ENCODE measurements around the gene UBA3.

UBA3 gene

GRCh38 chr3:69116897-69117296, 36.7 kb upstream of the UBA3 start:
- H3K9me3 ChIP-seq (ENCODE audit: low read length), result no peaks in the 10 kb centered on the region
- H3K27me3 ChIP-seq (ENCODE audit: control insufficient read depth in 1 of 2, insufficient read depth in 2 of 2, low read length in 2 of 2), result no peaks in the 10 kb centered on the region
- H3K27ac ChIP-seq (ENCODE audit: low read depth, low read length), result no peak overlapping the region
- H3K36me3 ChIP-seq (ENCODE audit: insufficient read depth, low read length), result no peaks in the 10 kb centered on the region
- H3K9ac ChIP-seq (ENCODE audit: low read length), result no peak overlapping the region
- H3K4me1 ChIP-seq (ENCODE audit: insufficient read depth, low read length), result no peaks in the 10 kb centered on the region
- H3K4me3 ChIP-seq (ENCODE audit: low read depth in 1 of 2, low read length in 2 of 2), result no peak overlapping the region

- Histone ChIP-seq H3K4me3 (ENCODE audit: low read depth in 1 of 2, low read length in 2 of 2) (no peak overlapping the region), H3K27me3 (ENCODE audit: control insufficient read depth in 1 of 2, insufficient read depth in 2 of 2, low read length in 2 of 2) (no peaks in the 10 kb centered on the region), H3K36me3 (ENCODE audit: insufficient read depth, low read length) (no peaks in the 10 kb centered on the region), H3K4me1 (ENCODE audit: insufficient read depth, low read length) (no peaks in the 10 kb centered on the region), H3K9ac (ENCODE audit: low read length) (no peak overlapping the region), H3K27ac (ENCODE audit: low read depth, low read length) (no peak overlapping the region), H3K9me3 (ENCODE audit: low read length) (no peaks in the 10 kb centered on the region)
These were observed 36.0 kb upstream of the UBA3 start for GRCh38 chr3:69116162-69116561.

DNA sequence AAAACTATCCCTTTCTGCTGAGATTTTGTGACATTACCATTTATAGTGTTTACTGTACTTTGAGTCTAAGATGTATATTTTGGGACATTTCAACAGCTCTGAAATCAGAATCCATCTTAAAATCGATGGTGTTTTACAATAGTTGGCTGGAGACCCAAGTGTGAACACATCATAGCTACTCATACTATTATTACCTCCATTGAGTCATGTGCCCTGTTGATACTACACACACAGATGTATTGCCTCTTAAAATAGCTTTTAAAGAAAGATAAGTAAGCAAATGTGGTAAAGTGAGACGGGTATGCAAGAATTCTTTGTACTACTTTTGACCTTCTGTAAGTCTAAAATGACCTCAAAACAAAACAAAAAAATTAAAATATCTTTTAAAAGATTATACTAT, 35.6 kb upstream of the UBA3 start:
- Histone ChIP-seq H3K4me3 (ENCODE audit: low read depth in 1 of 2, low read length in 2 of 2) (no peak overlapping the region), H3K27me3 (ENCODE audit: control insufficient read depth in 1 of 2, insufficient read depth in 2 of 2, low read length in 2 of 2) (no peaks in the 10 kb centered on the region), H3K36me3 (ENCODE audit: insufficient read depth, low read length) (no peaks in the 10 kb centered on the region), H3K9me3 (ENCODE audit: low read length) (no peaks in the 10 kb centered on the region), H3K27ac (ENCODE audit: low read depth, low read length) (no peak overlapping the region), H3K9ac (ENCODE audit: low read length) (no peak overlapping the region), H3K4me1 (ENCODE audit: insufficient read depth, low read length) (no peaks in the 10 kb centered on the region)

GRCh38 chr3:69113536-69113935, 33.4 kb upstream of the UBA3 start:
- no peaks in the 10 kb centered on the region for H3K27me3 ChIP-seq (ENCODE audit: control insufficient read depth in 1 of 2, insufficient read depth in 2 of 2, low read length in 2 of 2)
- H3K4me3 ChIP-seq (ENCODE audit: low read depth in 1 of 2, low read length in 2 of 2), result no peak overlapping the region
- H3K27ac ChIP-seq (ENCODE audit: low read depth, low read length), result no peak overlapping the region
- no peak overlapping the region for H3K9ac ChIP-seq (ENCODE audit: low read length)
- H3K36me3 ChIP-seq (ENCODE audit: insufficient read depth, low read length), result no peaks in the 10 kb centered on the region
- no peaks in the 10 kb centered on the region for H3K4me1 ChIP-seq (ENCODE audit: insufficient read depth, low read length)
- H3K9me3 ChIP-seq (ENCODE audit: low read length), result no peaks in the 10 kb centered on the region

DNA sequence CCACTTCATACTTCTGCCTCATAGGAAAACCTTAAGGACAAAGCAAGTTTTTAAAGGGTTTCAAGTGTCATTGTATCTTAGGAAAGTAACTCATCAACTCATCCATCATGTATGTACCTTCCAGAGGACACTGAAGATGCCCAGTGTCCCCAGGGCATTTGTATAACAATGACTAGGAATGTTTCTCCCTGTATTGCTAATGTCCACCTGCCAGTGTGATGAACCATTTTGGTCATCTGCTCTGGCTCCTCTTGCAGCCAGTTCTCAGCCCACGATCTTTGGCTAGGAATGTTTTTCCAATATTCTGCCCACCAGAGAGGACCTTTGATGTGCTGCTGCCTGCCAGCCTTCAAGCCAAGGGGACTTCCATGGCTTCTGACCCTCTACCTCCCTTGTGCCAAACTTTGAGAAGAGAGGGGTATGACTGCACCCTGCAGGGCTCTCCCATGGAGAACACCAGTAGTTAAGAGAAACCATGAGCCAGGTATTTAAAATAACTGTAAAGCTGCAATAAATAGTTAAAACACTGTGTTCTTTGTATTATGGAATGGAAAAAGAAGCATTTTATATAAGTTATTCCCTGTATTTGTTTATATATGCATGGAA, 30.9 kb upstream of the UBA3 start:
- Histone ChIP-seq H3K4me1 (ENCODE audit: insufficient read depth, low read length) (peaks cover 4% of the 10 kb centered on the region), H3K27me3 (ENCODE audit: control insufficient read depth in 1 of 2, insufficient read depth in 2 of 2, low read length in 2 of 2) (no peaks in the 10 kb centered on the region)

GRCh38 chr3:69108811-69109210, 28.6 kb upstream of the UBA3 start:
- H3K36me3 ChIP-seq (ENCODE audit: insufficient read depth, low read length), result peaks cover 7% of the 10 kb centered on the region
- H3K9me3 ChIP-seq (ENCODE audit: low read length), result no peaks in the 10 kb centered on the region
- H3K4me3 ChIP-seq (ENCODE audit: low read depth in 1 of 2, low read length in 2 of 2), result no peak overlapping the region
- no peak overlapping the region for H3K27ac ChIP-seq (ENCODE audit: low read depth, low read length)
- no peaks in the 10 kb centered on the region for H3K27me3 ChIP-seq (ENCODE audit: control insufficient read depth in 1 of 2, insufficient read depth in 2 of 2, low read length in 2 of 2)
- peaks cover 12% of the 10 kb centered on the region for H3K4me1 ChIP-seq (ENCODE audit: insufficient read depth, low read length)
- H3K9ac ChIP-seq (ENCODE audit: low read length), result no peak overlapping the region

More for the DNA sequence above, 30.9 kb upstream of the UBA3 start:
- no peaks in the 10 kb centered on the region for H3K9me3 ChIP-seq (ENCODE audit: low read length)
- no peak overlapping the region for H3K4me3 ChIP-seq (ENCODE audit: low read depth in 1 of 2, low read length in 2 of 2)
- no peak overlapping the region for H3K9ac ChIP-seq (ENCODE audit: low read length)
- no peaks in the 10 kb centered on the region for H3K36me3 ChIP-seq (ENCODE audit: insufficient read depth, low read length)
- H3K27ac ChIP-seq (ENCODE audit: low read depth, low read length), result no peak overlapping the region

- H3K27me3 ChIP-seq (ENCODE audit: control insufficient read depth in 1 of 2, insufficient read depth in 2 of 2, low read length in 2 of 2), result no peaks in the 10 kb centered on the region
- no peak overlapping the region for H3K9ac ChIP-seq (ENCODE audit: low read length)
- H3K4me1 ChIP-seq (ENCODE audit: insufficient read depth, low read length), result peaks cover 12% of the 10 kb centered on the region
- no peak overlapping the region for H3K27ac ChIP-seq (ENCODE audit: low read depth, low read length)
- H3K4me3 ChIP-seq (ENCODE audit: low read depth in 1 of 2, low read length in 2 of 2), result no peak overlapping the region
- no peaks in the 10 kb centered on the region for H3K9me3 ChIP-seq (ENCODE audit: low read length)
- H3K36me3 ChIP-seq (ENCODE audit: insufficient read depth, low read length), result peaks cover 17% of the 10 kb centered on the region
These were observed 27.7 kb upstream of the UBA3 start for GRCh38 chr3:69107841-69108240.

DNA sequence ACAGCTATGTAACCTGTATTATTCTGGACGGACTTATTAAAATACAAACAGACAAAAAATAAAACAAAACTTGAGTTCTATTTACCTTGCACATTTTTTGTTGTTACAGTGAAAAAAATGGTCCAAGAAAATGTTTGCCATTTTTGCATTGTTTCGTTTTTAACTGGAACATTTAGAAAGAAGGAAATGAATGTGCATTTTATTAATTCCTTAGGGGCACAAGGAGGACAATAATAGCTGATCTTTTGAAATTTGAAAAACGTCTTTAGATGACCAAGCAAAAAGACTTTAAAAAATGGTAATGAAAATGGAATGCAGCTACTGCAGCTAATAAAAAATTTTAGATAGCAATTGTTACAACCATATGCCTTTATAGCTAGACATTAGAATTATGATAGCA, 25.2 kb upstream of the UBA3 start:
- Histone ChIP-seq H3K27me3 (ENCODE audit: control insufficient read depth in 1 of 2, insufficient read depth in 2 of 2, low read length in 2 of 2) (no peaks in the 10 kb centered on the region), H3K4me3 (ENCODE audit: low read depth in 1 of 2, low read length in 2 of 2) (no peak overlapping the region), H3K27ac (ENCODE audit: low read depth, low read length) (no peak overlapping the region), H3K9ac (ENCODE audit: low read length) (no peak overlapping the region), H3K4me1 (ENCODE audit: insufficient read depth, low read length) (peaks cover 12% of the 10 kb centered on the region), H3K36me3 (ENCODE audit: insufficient read depth, low read length) (peaks cover 30% of the 10 kb centered on the region), H3K9me3 (ENCODE audit: low read length) (no peaks in the 10 kb centered on the region)

DNA sequence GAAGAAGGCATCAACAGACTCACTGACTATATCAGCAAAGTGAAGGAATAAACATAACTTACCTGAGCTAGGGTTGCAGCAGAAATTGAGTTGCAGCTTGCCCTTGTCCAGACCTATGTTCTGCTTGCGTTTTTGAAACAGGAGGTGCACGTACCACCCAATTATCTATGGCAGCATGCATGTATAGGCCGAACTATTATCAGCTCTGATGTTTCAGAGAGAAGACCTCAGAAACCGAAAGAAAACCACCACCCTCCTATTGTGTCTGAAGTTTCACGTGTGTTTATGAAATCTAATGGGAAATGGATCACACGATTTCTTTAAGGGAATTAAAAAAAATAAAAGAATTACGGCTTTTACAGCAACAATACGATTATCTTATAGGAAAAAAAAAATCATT, 24.4 kb upstream of the UBA3 start:
- Histone ChIP-seq H3K27ac (ENCODE audit: low read depth, low read length) (no peak overlapping the region), H3K4me1 (ENCODE audit: insufficient read depth, low read length) (peaks cover 12% of the 10 kb centered on the region), H3K9me3 (ENCODE audit: low read length) (no peaks in the 10 kb centered on the region), H3K27me3 (ENCODE audit: control insufficient read depth in 1 of 2, insufficient read depth in 2 of 2, low read length in 2 of 2) (no peaks in the 10 kb centered on the region), H3K4me3 (ENCODE audit: low read depth in 1 of 2, low read length in 2 of 2) (no peak overlapping the region), H3K9ac (ENCODE audit: low read length) (no peak overlapping the region), H3K36me3 (ENCODE audit: insufficient read depth, low read length) (peaks cover 30% of the 10 kb centered on the region)

DNA sequence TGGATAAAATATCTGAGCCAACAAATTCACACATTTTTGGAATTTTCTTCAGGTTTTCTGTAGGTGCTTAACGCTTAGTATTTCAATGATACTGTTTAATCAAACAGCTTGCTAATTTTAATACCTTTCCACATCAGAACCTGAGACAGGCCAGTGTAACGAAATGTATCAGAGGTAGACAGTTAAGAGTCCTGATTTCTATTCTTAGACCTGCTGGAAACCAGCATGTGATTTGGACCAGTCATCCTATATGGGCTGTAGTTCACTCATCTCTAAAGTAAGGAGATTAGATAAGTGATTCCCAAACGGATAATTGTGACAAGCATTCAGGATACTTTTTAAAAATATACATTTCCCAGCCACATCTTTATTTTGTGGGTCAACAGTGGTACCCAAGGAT, 23.0 kb upstream of the UBA3 start:
- no peak overlapping the region for H3K9ac ChIP-seq (ENCODE audit: low read length)
- no peak overlapping the region for H3K4me3 ChIP-seq (ENCODE audit: low read depth in 1 of 2, low read length in 2 of 2)
- no peaks in the 10 kb centered on the region for H3K27me3 ChIP-seq (ENCODE audit: control insufficient read depth in 1 of 2, insufficient read depth in 2 of 2, low read length in 2 of 2)
- peaks cover 12% of the 10 kb centered on the region for H3K4me1 ChIP-seq (ENCODE audit: insufficient read depth, low read length)
- H3K27ac ChIP-seq (ENCODE audit: low read depth, low read length), result no peak overlapping the region
- peaks cover 30% of the 10 kb centered on the region for H3K36me3 ChIP-seq (ENCODE audit: insufficient read depth, low read length)
- no peaks in the 10 kb centered on the region for H3K9me3 ChIP-seq (ENCODE audit: low read length)

- no peak overlapping the region for H3K9ac ChIP-seq (ENCODE audit: low read length)
- peaks cover 16% of the 10 kb centered on the region for H3K4me1 ChIP-seq (ENCODE audit: insufficient read depth, low read length)
- H3K36me3 ChIP-seq (ENCODE audit: insufficient read depth, low read length), result peaks cover 30% of the 10 kb centered on the region
- no peaks in the 10 kb centered on the region for H3K9me3 ChIP-seq (ENCODE audit: low read length)
- no peak overlapping the region for H3K27ac ChIP-seq (ENCODE audit: low read depth, low read length)
- no peak overlapping the region for H3K4me3 ChIP-seq (ENCODE audit: low read depth in 1 of 2, low read length in 2 of 2)
- H3K27me3 ChIP-seq (ENCODE audit: control insufficient read depth in 1 of 2, insufficient read depth in 2 of 2, low read length in 2 of 2), result no peaks in the 10 kb centered on the region
These were observed 22.2 kb upstream of the UBA3 start for GRCh38 chr3:69102384-69102783.

DNA sequence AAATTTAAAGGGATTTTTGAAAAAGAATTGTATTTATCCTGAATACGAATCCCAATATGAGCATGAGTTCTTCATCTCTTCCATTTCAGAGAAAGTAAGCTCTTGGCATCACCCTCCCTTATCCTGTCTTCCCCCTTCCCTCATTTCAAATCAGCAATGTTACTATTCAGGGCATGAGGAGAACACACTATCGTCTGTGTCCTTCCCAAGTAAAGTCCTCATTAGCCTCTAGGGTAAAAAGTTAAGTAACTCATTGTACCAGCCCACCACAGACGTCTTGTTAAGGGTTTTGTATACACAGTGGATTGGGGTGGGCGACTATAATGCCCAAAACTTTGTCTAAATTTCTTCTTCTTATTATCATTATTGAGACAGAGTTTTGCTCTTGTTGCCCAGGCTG, 19.4 kb upstream of the UBA3 start:
- Histone ChIP-seq H3K27ac (ENCODE audit: low read depth, low read length) (no peak overlapping the region), H3K4me1 (ENCODE audit: insufficient read depth, low read length) (peaks cover 29% of the 10 kb centered on the region), H3K4me3 (ENCODE audit: low read depth in 1 of 2, low read length in 2 of 2) (no peak overlapping the region)

More for the DNA sequence above, 19.4 kb upstream of the UBA3 start:
- H3K9ac ChIP-seq (ENCODE audit: low read length), result no peak overlapping the region
- no peaks in the 10 kb centered on the region for H3K9me3 ChIP-seq (ENCODE audit: low read length)
- H3K36me3 ChIP-seq (ENCODE audit: insufficient read depth, low read length), result peaks cover 32% of the 10 kb centered on the region
- no peaks in the 10 kb centered on the region for H3K27me3 ChIP-seq (ENCODE audit: control insufficient read depth in 1 of 2, insufficient read depth in 2 of 2, low read length in 2 of 2)

Measured in muscle layer of colon (tissue), 2 donors.